PFSK-1 (cell line): ENCODE data around the gene MUL1.

Experiments
- FOXP2 ChIP-seq: optimal IDR thresholded peaks from 2 replicates; pipeline ENCODE3; 2011; ENCODE audit warnings: borderline replicate concordance, control low read depth, inconsistent platforms; ENCODE audit not compliant: insufficient read depth; ENCODE audit errors: extremely low read length, extremely low read depth
- POLR2AphosphoS5 ChIP-seq: IDR thresholded peaks from 2 replicates; pipeline ENCODE4 v1.6.1; 2012; ENCODE audit warnings: low read depth, mild to moderate bottlenecking, control low read depth, low read length, moderate library complexity
- SIN3A ChIP-seq: IDR thresholded peaks from 2 replicates; pipeline ENCODE4 v1.6.1; 2012; ENCODE audit warnings: mild to moderate bottlenecking, low read length, moderate library complexity, borderline replicate concordance; ENCODE audit not compliant: insufficient read depth
- TAF1 ChIP-seq: IDR thresholded peaks from 2 replicates; pipeline ENCODE4 v1.6.1; 2012; ENCODE audit warnings: low read length, control low read depth, borderline replicate concordance; ENCODE audit not compliant: insufficient read depth
- TF ChIP-seq, protein P1 (sequence below), 2 experiments: IDR thresholded peaks; 2 replicates each; pipeline versions ENCODE4 v1.6.1 to v1.8.0; 2011 to 2012; ENCODE audit warnings: low read depth in 2 of 2, low read length in 2 of 2, control low read depth in 1 of 2, inconsistent platforms in 1 of 2, mild to moderate bottlenecking in 1 of 2, moderate library complexity in 1 of 2; ENCODE audit not compliant: insufficient read depth in 1 of 2

The MUL1 gene

GRCh38 chr1:20477348-20478056 lies 30.4 kb downstream of the MUL1 start:
- TF ChIP-seq TAF1 (no peak), POLR2AphosphoS5 (no peak), FOXP2 (no peak), SIN3A (no peak)
- TF ChIP-seq, protein P1, sequence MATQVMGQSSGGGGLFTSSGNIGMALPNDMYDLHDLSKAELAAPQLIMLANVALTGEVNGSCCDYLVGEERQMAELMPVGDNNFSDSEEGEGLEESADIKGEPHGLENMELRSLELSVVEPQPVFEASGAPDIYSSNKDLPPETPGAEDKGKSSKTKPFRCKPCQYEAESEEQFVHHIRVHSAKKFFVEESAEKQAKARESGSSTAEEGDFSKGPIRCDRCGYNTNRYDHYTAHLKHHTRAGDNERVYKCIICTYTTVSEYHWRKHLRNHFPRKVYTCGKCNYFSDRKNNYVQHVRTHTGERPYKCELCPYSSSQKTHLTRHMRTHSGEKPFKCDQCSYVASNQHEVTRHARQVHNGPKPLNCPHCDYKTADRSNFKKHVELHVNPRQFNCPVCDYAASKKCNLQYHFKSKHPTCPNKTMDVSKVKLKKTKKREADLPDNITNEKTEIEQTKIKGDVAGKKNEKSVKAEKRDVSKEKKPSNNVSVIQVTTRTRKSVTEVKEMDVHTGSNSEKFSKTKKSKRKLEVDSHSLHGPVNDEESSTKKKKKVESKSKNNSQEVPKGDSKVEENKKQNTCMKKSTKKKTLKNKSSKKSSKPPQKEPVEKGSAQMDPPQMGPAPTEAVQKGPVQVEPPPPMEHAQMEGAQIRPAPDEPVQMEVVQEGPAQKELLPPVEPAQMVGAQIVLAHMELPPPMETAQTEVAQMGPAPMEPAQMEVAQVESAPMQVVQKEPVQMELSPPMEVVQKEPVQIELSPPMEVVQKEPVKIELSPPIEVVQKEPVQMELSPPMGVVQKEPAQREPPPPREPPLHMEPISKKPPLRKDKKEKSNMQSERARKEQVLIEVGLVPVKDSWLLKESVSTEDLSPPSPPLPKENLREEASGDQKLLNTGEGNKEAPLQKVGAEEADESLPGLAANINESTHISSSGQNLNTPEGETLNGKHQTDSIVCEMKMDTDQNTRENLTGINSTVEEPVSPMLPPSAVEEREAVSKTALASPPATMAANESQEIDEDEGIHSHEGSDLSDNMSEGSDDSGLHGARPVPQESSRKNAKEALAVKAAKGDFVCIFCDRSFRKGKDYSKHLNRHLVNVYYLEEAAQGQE (IDR thresholded peaks at IDR 0.05; ENCODE audit: insufficient read depth in 1 of 2, low read depth in 2 of 2, low read length in 2 of 2): no peak

- TF ChIP-seq POLR2AphosphoS5: no peak
- no peak for TF ChIP-seq SIN3A
- TF ChIP-seq TAF1: no peak
- TF ChIP-seq FOXP2: no peak
- TF ChIP-seq, protein P1 (IDR thresholded peaks at IDR 0.05; ENCODE audit: insufficient read depth in 1 of 2, low read depth in 2 of 2, low read length in 2 of 2): no peak
These were observed 31.5 kb downstream of the MUL1 start for GRCh38 chr1:20476265-20477038.

- TF ChIP-seq, protein P1 (IDR thresholded peaks at IDR 0.05; ENCODE audit: insufficient read depth in 1 of 2, low read depth in 2 of 2, low read length in 2 of 2): no peak
- TF ChIP-seq SIN3A: no peak
- TF ChIP-seq POLR2AphosphoS5: no peak
- TF ChIP-seq FOXP2: no peak
- no peak for TF ChIP-seq TAF1
These were observed 33.0 kb downstream of the MUL1 start for GRCh38 chr1:20474996-20475395.

GRCh38 chr1:20474333-20474975 lies 33.5 kb downstream of the MUL1 start:
- TF ChIP-seq SIN3A (no peak), FOXP2 (no peak), TAF1 (no peak)

GRCh38 chr1:20473894-20474293 lies 34.1 kb downstream of the MUL1 start:
- TF ChIP-seq, protein P1 (IDR thresholded peaks at IDR 0.05; ENCODE audit: insufficient read depth in 1 of 2, low read depth in 2 of 2, low read length in 2 of 2): no peak
- TF ChIP-seq FOXP2 (no peak), TAF1 (no peak), SIN3A (no peak), POLR2AphosphoS5 (no peak)
